ENCODE measurements around the gene MCM5.

MCM5 gene

GRCh38 chr22:35417606-35418005 lies 17.7 kb downstream of the MCM5 start:
- no peaks in the 10 kb centered on the region for H3K9me3 ChIP-seq (ENCODE audit: control insufficient read depth in 2 of 2, low read length in 2 of 2)
- no peak overlapping the region for H3K9ac ChIP-seq (ENCODE audit: low read depth in 1 of 2, low read length in 2 of 2)
- H3K4me3 ChIP-seq (ENCODE audit: low read length in 2 of 2): no peak overlapping the region
- no peaks in the 10 kb centered on the region for H3K27me3 ChIP-seq (ENCODE audit: control insufficient read depth in 2 of 2, insufficient read depth in 2 of 2, low read length in 2 of 2)
- no peak overlapping the region for H3K27ac ChIP-seq (ENCODE audit: low read depth in 2 of 2, low read length in 2 of 2)
- no peaks in the 10 kb centered on the region for H3K4me1 ChIP-seq (ENCODE audit: control insufficient read depth in 2 of 2, insufficient read depth in 2 of 2, low read length in 2 of 2)
- peaks cover 45 to 79% of the 10 kb centered on the region in 2 donors for H3K36me3 ChIP-seq (ENCODE audit: control insufficient read depth in 2 of 2, insufficient read depth in 2 of 2, low read length in 2 of 2)

DNA sequence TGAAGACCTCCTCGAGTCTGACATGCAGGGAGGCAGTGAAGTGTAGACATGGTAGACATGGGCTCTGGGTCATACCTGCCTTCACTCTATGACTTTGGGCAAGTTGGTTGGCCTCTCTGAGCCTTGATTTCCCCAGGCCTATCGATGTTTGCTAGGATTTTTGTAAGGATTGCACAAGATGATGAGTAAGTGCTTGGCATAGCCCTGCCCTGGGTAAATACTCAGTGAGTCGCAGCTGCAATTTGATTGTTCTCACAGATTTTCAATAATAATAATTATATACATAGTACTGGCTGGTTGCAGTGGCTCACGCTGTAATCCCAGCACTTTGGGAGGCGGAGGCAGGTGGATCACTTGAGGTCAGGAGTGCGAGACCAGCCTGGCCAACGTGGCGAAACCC lies 18.1 kb downstream of the MCM5 start:
- Histone ChIP-seq H3K36me3 (ENCODE audit: control insufficient read depth in 2 of 2, insufficient read depth in 2 of 2, low read length in 2 of 2) (peaks cover 45 to 81% of the 10 kb centered on the region in 2 donors), H3K4me1 (ENCODE audit: control insufficient read depth in 2 of 2, insufficient read depth in 2 of 2, low read length in 2 of 2) (no peaks in the 10 kb centered on the region), H3K27ac (ENCODE audit: low read depth in 2 of 2, low read length in 2 of 2) (no peak overlapping the region), H3K9me3 (ENCODE audit: control insufficient read depth in 2 of 2, low read length in 2 of 2) (no peaks in the 10 kb centered on the region), H3K27me3 (ENCODE audit: control insufficient read depth in 2 of 2, insufficient read depth in 2 of 2, low read length in 2 of 2) (no peaks in the 10 kb centered on the region), H3K9ac (ENCODE audit: low read depth in 1 of 2, low read length in 2 of 2) (no peak overlapping the region), H3K4me3 (ENCODE audit: low read length in 2 of 2) (no peak overlapping the region)

DNA sequence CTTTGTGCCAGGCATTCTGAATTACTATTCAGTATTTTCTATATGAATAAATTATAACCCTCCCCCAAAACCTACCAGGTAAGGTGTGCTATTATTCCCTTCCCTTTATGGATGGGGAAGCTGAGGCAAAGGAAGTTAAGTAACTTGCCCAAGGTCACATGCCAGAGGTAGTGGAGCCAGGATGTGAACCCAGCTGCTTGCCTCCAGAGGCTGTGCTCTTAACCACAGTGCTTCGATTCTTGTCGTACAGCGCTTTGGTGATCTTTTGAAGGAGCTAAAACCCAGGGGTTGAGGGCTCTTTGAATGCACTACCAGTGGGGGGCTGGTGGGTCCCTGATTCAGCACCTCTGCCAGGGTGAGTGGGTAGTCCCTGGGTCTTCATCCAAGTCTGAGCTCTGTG lies 18.8 kb downstream of the MCM5 start:
- H3K4me3 ChIP-seq (ENCODE audit: low read length in 2 of 2): no peak overlapping the region
- H3K27ac ChIP-seq (ENCODE audit: low read depth in 2 of 2, low read length in 2 of 2): no peak overlapping the region
- no peaks in the 10 kb centered on the region for H3K4me1 ChIP-seq (ENCODE audit: control insufficient read depth in 2 of 2, insufficient read depth in 2 of 2, low read length in 2 of 2)
- H3K36me3 ChIP-seq (ENCODE audit: control insufficient read depth in 2 of 2, insufficient read depth in 2 of 2, low read length in 2 of 2): peaks cover 40 to 77% of the 10 kb centered on the region in 2 donors
- no peaks in the 10 kb centered on the region for H3K9me3 ChIP-seq (ENCODE audit: control insufficient read depth in 2 of 2, low read length in 2 of 2)
- H3K27me3 ChIP-seq (ENCODE audit: control insufficient read depth in 2 of 2, insufficient read depth in 2 of 2, low read length in 2 of 2): no peaks in the 10 kb centered on the region
- H3K9ac ChIP-seq (ENCODE audit: low read depth in 1 of 2, low read length in 2 of 2): no peak overlapping the region

- Histone ChIP-seq H3K27me3 (ENCODE audit: control insufficient read depth in 2 of 2, insufficient read depth in 2 of 2, low read length in 2 of 2) (no peaks in the 10 kb centered on the region), H3K4me3 (ENCODE audit: low read length in 2 of 2) (no peak overlapping the region), H3K36me3 (ENCODE audit: control insufficient read depth in 2 of 2, insufficient read depth in 2 of 2, low read length in 2 of 2) (peaks cover 37 to 73% of the 10 kb centered on the region in 2 donors), H3K4me1 (ENCODE audit: control insufficient read depth in 2 of 2, insufficient read depth in 2 of 2, low read length in 2 of 2) (no peaks in the 10 kb centered on the region), H3K27ac (ENCODE audit: low read depth in 2 of 2, low read length in 2 of 2) (no peak overlapping the region), H3K9me3 (ENCODE audit: control insufficient read depth in 2 of 2, low read length in 2 of 2) (no peaks in the 10 kb centered on the region), H3K9ac (ENCODE audit: low read depth in 1 of 2, low read length in 2 of 2) (no peak overlapping the region)
Observed at GRCh38 chr22:35419756-35420155, 19.8 kb downstream of the MCM5 start.

GRCh38 chr22:35421121-35421520 lies 21.2 kb downstream of the MCM5 start:
- H3K27me3 ChIP-seq (ENCODE audit: control insufficient read depth in 2 of 2, insufficient read depth in 2 of 2, low read length in 2 of 2): no peaks in the 10 kb centered on the region
- H3K36me3 ChIP-seq (ENCODE audit: control insufficient read depth in 2 of 2, insufficient read depth in 2 of 2, low read length in 2 of 2): peaks cover 33 to 64% of the 10 kb centered on the region in 2 donors
- no peaks in the 10 kb centered on the region for H3K9me3 ChIP-seq (ENCODE audit: control insufficient read depth in 2 of 2, low read length in 2 of 2)
- no peak overlapping the region for H3K27ac ChIP-seq (ENCODE audit: low read depth in 2 of 2, low read length in 2 of 2)
- no peaks in the 10 kb centered on the region for H3K4me1 ChIP-seq (ENCODE audit: control insufficient read depth in 2 of 2, insufficient read depth in 2 of 2, low read length in 2 of 2)
- H3K4me3 ChIP-seq (ENCODE audit: low read length in 2 of 2): no peak overlapping the region
- H3K9ac ChIP-seq (ENCODE audit: low read depth in 1 of 2, low read length in 2 of 2): no peak overlapping the region

- Histone ChIP-seq H3K27ac (ENCODE audit: low read depth in 2 of 2, low read length in 2 of 2) (no peak overlapping the region), H3K9ac (ENCODE audit: low read depth in 1 of 2, low read length in 2 of 2) (no peak overlapping the region), H3K36me3 (ENCODE audit: control insufficient read depth in 2 of 2, insufficient read depth in 2 of 2, low read length in 2 of 2) (peaks cover 25 to 56% of the 10 kb centered on the region in 2 donors), H3K4me3 (ENCODE audit: low read length in 2 of 2) (no peak overlapping the region), H3K27me3 (ENCODE audit: control insufficient read depth in 2 of 2, insufficient read depth in 2 of 2, low read length in 2 of 2) (no peaks in the 10 kb centered on the region), H3K4me1 (ENCODE audit: control insufficient read depth in 2 of 2, insufficient read depth in 2 of 2, low read length in 2 of 2) (no peaks in the 10 kb centered on the region), H3K9me3 (ENCODE audit: control insufficient read depth in 2 of 2, low read length in 2 of 2) (no peaks in the 10 kb centered on the region)
Observed at GRCh38 chr22:35422145-35422544, 22.2 kb downstream of the MCM5 start.

- Histone ChIP-seq H3K9me3 (ENCODE audit: control insufficient read depth in 2 of 2, low read length in 2 of 2) (no peaks in the 10 kb centered on the region), H3K27ac (ENCODE audit: low read depth in 2 of 2, low read length in 2 of 2) (no peak overlapping the region), H3K27me3 (ENCODE audit: control insufficient read depth in 2 of 2, insufficient read depth in 2 of 2, low read length in 2 of 2) (no peaks in the 10 kb centered on the region), H3K36me3 (ENCODE audit: control insufficient read depth in 2 of 2, insufficient read depth in 2 of 2, low read length in 2 of 2) (peaks cover 18 to 49% of the 10 kb centered on the region in 2 donors), H3K4me1 (ENCODE audit: control insufficient read depth in 2 of 2, insufficient read depth in 2 of 2, low read length in 2 of 2) (no peaks in the 10 kb centered on the region), H3K9ac (ENCODE audit: low read depth in 1 of 2, low read length in 2 of 2) (no peak overlapping the region), H3K4me3 (ENCODE audit: low read length in 2 of 2) (no peak overlapping the region)
Observed at GRCh38 chr22:35422936-35423335, 23.0 kb downstream of the MCM5 start.

DNA sequence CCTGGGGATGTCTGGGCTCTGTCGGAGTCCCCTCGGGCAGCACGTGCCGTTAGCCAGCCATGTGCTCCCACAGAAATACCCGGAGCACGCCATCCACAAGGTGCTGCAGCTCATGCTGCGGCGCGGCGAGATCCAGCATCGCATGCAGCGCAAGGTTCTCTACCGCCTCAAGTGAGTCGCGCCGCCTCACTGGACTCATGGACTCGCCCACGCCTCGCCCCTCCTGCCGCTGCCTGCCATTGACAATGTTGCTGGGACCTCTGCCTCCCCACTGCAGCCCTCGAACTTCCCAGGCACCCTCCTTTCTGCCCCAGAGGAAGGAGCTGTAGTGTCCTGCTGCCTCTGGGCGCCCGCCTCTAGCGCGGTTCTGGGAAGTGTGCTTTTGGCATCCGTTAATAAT lies 24.1 kb downstream of the MCM5 start:
- Histone ChIP-seq H3K4me3 (ENCODE audit: low read length in 2 of 2) (no peak overlapping the region), H3K27me3 (ENCODE audit: control insufficient read depth in 2 of 2, insufficient read depth in 2 of 2, low read length in 2 of 2) (no peaks in the 10 kb centered on the region), H3K9ac (ENCODE audit: low read depth in 1 of 2, low read length in 2 of 2) (no peak overlapping the region), H3K4me1 (ENCODE audit: control insufficient read depth in 2 of 2, insufficient read depth in 2 of 2, low read length in 2 of 2) (no peaks in the 10 kb centered on the region), H3K9me3 (ENCODE audit: control insufficient read depth in 2 of 2, low read length in 2 of 2) (no peaks in the 10 kb centered on the region), H3K36me3 (ENCODE audit: control insufficient read depth in 2 of 2, insufficient read depth in 2 of 2, low read length in 2 of 2) (peaks cover 12 to 42% of the 10 kb centered on the region in 2 donors), H3K27ac (ENCODE audit: low read depth in 2 of 2, low read length in 2 of 2) (no peak overlapping the region)

GRCh38 chr22:35424761-35425160 lies 24.8 kb downstream of the MCM5 start:
- H3K4me1 ChIP-seq (ENCODE audit: control insufficient read depth in 2 of 2, insufficient read depth in 2 of 2, low read length in 2 of 2): no peaks in the 10 kb centered on the region
- H3K9ac ChIP-seq (ENCODE audit: low read depth in 1 of 2, low read length in 2 of 2): no peak overlapping the region
- no peaks in the 10 kb centered on the region for H3K27me3 ChIP-seq (ENCODE audit: control insufficient read depth in 2 of 2, insufficient read depth in 2 of 2, low read length in 2 of 2)
- no peaks in the 10 kb centered on the region for H3K9me3 ChIP-seq (ENCODE audit: control insufficient read depth in 2 of 2, low read length in 2 of 2)
- H3K27ac ChIP-seq (ENCODE audit: low read depth in 2 of 2, low read length in 2 of 2): no peak overlapping the region
- H3K4me3 ChIP-seq (ENCODE audit: low read length in 2 of 2): no peak overlapping the region
- H3K36me3 ChIP-seq (ENCODE audit: control insufficient read depth in 2 of 2, insufficient read depth in 2 of 2, low read length in 2 of 2): peaks cover 8 to 38% of the 10 kb centered on the region in 2 donors

GRCh38 chr22:35425546-35425945 lies 25.6 kb downstream of the MCM5 start:
- Histone ChIP-seq H3K4me1 (ENCODE audit: control insufficient read depth in 2 of 2, insufficient read depth in 2 of 2, low read length in 2 of 2) (no peaks in the 10 kb centered on the region), H3K36me3 (ENCODE audit: control insufficient read depth in 2 of 2, insufficient read depth in 2 of 2, low read length in 2 of 2) (peaks cover 6 to 31% of the 10 kb centered on the region in 2 donors), H3K4me3 (ENCODE audit: low read length in 2 of 2) (no peak overlapping the region), H3K9ac (ENCODE audit: low read depth in 1 of 2, low read length in 2 of 2) (no peak overlapping the region), H3K9me3 (ENCODE audit: control insufficient read depth in 2 of 2, low read length in 2 of 2) (no peaks in the 10 kb centered on the region), H3K27ac (ENCODE audit: low read depth in 2 of 2, low read length in 2 of 2) (no peak overlapping the region), H3K27me3 (ENCODE audit: control insufficient read depth in 2 of 2, insufficient read depth in 2 of 2, low read length in 2 of 2) (no peaks in the 10 kb centered on the region)
